ENCODE measurements around the gene FAN1. TPM values are rescaled to one million over a fixed set of nuclear protein-coding genes. Genes with fewer than 3 reads are reported as not detected.
"Not testable (repeated sequence)": the region's sequence is repeated elsewhere in the genome, so short reads cannot be mapped to it uniquely, and the experiment has no call there.

Gene FAN1
- total RNA-seq, 4 donors from 2014 or later: 8.2 to 22.3 (median 18.2) TPM

GRCh38 chr15:30877070-30877469 is 26.6 kb upstream of the FAN1 start:
- Histone ChIP-seq H3K36me3 (no peaks in the 10 kb centered on the region), H3K27ac (no peak overlapping the region), H3K27me3 (no peaks in the 10 kb centered on the region), H3K4me1 (no peaks in the 10 kb centered on the region), H3K4me3 (no peak overlapping the region), H3K9me3 (no peaks in the 10 kb centered on the region)
- TF ChIP-seq POLR2A (IDR thresholded peaks at IDR 0.05) (no peak), CTCF (IDR thresholded peaks at IDR 0.05) (no peak)
- no peak for DNase-seq

GRCh38 chr15:30878515-30878914 is 25.2 kb upstream of the FAN1 start:
- Histone ChIP-seq H3K9me3 (no peaks in the 10 kb centered on the region), H3K4me3 (no peak overlapping the region), H3K36me3 (no peaks in the 10 kb centered on the region), H3K27ac (no peak overlapping the region), H3K4me1 (no peaks in the 10 kb centered on the region), H3K27me3 (no peaks in the 10 kb centered on the region)
- DNase-seq: no peak
- no peak for TF ChIP-seq POLR2A (IDR thresholded peaks at IDR 0.05)
- TF ChIP-seq CTCF (IDR thresholded peaks at IDR 0.05): no peak

GRCh38 chr15:30882849-30883433 is 20.8 kb upstream of the FAN1 start:
- no peak overlapping the region for H3K4me3 ChIP-seq
- H3K9me3 ChIP-seq: no peaks in the 10 kb centered on the region
- DNase-seq: no peak
- H3K36me3 ChIP-seq: no peaks in the 10 kb centered on the region
- no peak for TF ChIP-seq CTCF (IDR thresholded peaks at IDR 0.05)
- TF ChIP-seq POLR2A (IDR thresholded peaks at IDR 0.05): no peak
- H3K27me3 ChIP-seq: no peaks in the 10 kb centered on the region
- no peaks in the 10 kb centered on the region for H3K4me1 ChIP-seq
- H3K27ac ChIP-seq: no peak overlapping the region

GRCh38 chr15:30883666-30884065 is 20.0 kb upstream of the FAN1 start:
- not testable (repeated sequence) for H3K9me3 ChIP-seq, H3K27ac ChIP-seq, H3K4me1 ChIP-seq, H3K36me3 ChIP-seq, H3K27me3 ChIP-seq, H3K4me3 ChIP-seq, DNase-seq

GRCh38 chr15:30885814-30886213 is 17.9 kb upstream of the FAN1 start:
- TF ChIP-seq CTCF (IDR thresholded peaks at IDR 0.05) (no peak), POLR2A (IDR thresholded peaks at IDR 0.05) (no peak)
- DNase-seq: no peak
- no peaks in the 10 kb centered on the region for H3K9me3 ChIP-seq
- no peaks in the 10 kb centered on the region for H3K4me1 ChIP-seq
- H3K27ac ChIP-seq: no peak overlapping the region
- no peaks in the 10 kb centered on the region for H3K36me3 ChIP-seq
- H3K27me3 ChIP-seq: no peaks in the 10 kb centered on the region
- no peak overlapping the region for H3K4me3 ChIP-seq

GRCh38 chr15:30889196-30889595 is 14.5 kb upstream of the FAN1 start:
- Histone ChIP-seq H3K4me1 (no peaks in the 10 kb centered on the region), H3K4me3 (no peak overlapping the region), H3K36me3 (no peaks in the 10 kb centered on the region), H3K27me3 (no peaks in the 10 kb centered on the region), H3K9me3 (no peaks in the 10 kb centered on the region), H3K27ac (no peak overlapping the region)
- DNase-seq: no peak
- TF ChIP-seq CTCF (IDR thresholded peaks at IDR 0.05) (no peak), POLR2A (IDR thresholded peaks at IDR 0.05) (no peak)
